SK-N-DZ (cell line): Measurements from ENCODE around the gene PCGF5.
A peak's percentile ranks its signal among the peaks of the same experiment; 100 is the strongest.
"Not testable (repeated sequence)": the region's sequence is repeated elsewhere in the genome, so short reads cannot be mapped to it uniquely, and the experiment has no call there.

Experiments used
- DNase-seq: peaks from one replicate; pipeline ENCODE4 v3.0.0-alpha.2; 2015; ENCODE audit warnings: low spot score

Gene PCGF5

GRCh38 chr10:91210014-91210413, 10.4 kb upstream of the PCGF5 start:
- no peak for DNase-seq

- no peak for DNase-seq
These were observed 10.0 kb upstream of the PCGF5 start for GRCh38 chr10:91210435-91210834.

- DNase-seq, result no peak
These were observed 8.8 kb upstream of the PCGF5 start for GRCh38 chr10:91211675-91212074.

GRCh38 chr10:91214911-91215310, 5.6 kb upstream of the PCGF5 start:
- DNase-seq, result no peak

GRCh38 chr10:91215384-91215783, 5.1 kb upstream of the PCGF5 start:
- DNase-seq, result no peak

GRCh38 chr10:91219371-91220193, 881 bp upstream of the PCGF5 start:
- DNase-seq, result no peak

- no peak for DNase-seq
These were observed 652 bp downstream of the PCGF5 start for GRCh38 chr10:91220954-91221675.

- no peak for DNase-seq
These were observed 5.6 kb downstream of the PCGF5 start for GRCh38 chr10:91226093-91226492.

GRCh38 chr10:91227576-91227975, 7.1 kb downstream of the PCGF5 start:
- DNase-seq, result no peak

GRCh38 chr10:91229683-91230082, 9.2 kb downstream of the PCGF5 start:
- DNase-seq, result no peak

GRCh38 chr10:91238191-91238590, 17.7 kb downstream of the PCGF5 start:
- DNase-seq, result no peak

- no peak for DNase-seq
These were observed 19.3 kb downstream of the PCGF5 start for GRCh38 chr10:91239789-91240188.

GRCh38 chr10:91242940-91243339, 22.5 kb downstream of the PCGF5 start:
- DNase-seq, result no peak

GRCh38 chr10:91247360-91248111, 27.1 kb downstream of the PCGF5 start:
- peak; percentile 24 for DNase-seq

- no peak for DNase-seq
These were observed 29.2 kb downstream of the PCGF5 start for GRCh38 chr10:91249700-91250099.

GRCh38 chr10:91250341-91250740, 29.9 kb downstream of the PCGF5 start:
- no peak for DNase-seq

GRCh38 chr10:91251430-91252056, 31.1 kb downstream of the PCGF5 start:
- DNase-seq, result peak; percentile 58

GRCh38 chr10:91253300-91253699, 32.8 kb downstream of the PCGF5 start:
- no peak for DNase-seq

GRCh38 chr10:91257310-91257709, 36.8 kb downstream of the PCGF5 start:
- no peak for DNase-seq

GRCh38 chr10:91260417-91260816, 40.0 kb downstream of the PCGF5 start:
- not testable (repeated sequence) for DNase-seq

- no peak for DNase-seq
These were observed 51.4 kb downstream of the PCGF5 start for GRCh38 chr10:91271886-91272285.
